Prostate gland (tissue), 2 donors: ENCODE measurements around the gene KDM4F.

Experiments
- POLR2A ChIP-seq: fragments of 450-650 bp; IDR thresholded peaks from one replicate; pipeline ENCODE4 v1.6.1; 2016; ENCODE audit warnings: antibody characterized with exemption, mild to moderate bottlenecking
- POLR2AphosphoS5 ChIP-seq: sonication (generic); formaldehyde crosslinking; IDR thresholded peaks from one replicate; pipeline ENCODE4 v1.6.1; 2017; ENCODE audit warnings: antibody characterized with exemption
- TF ChIP-seq, protein P1 (sequence below), 4 experiments: fragments of 200-600 bp in 2 of 4; fragments of 450-650 bp in 2 of 4; sonication (generic) in 2 of 4; IDR thresholded peaks; 1 replicate in 3 of 4; 2 replicates in 1 of 4; pipeline ENCODE4 v1.5.1; 2016 to 2019; ENCODE audit warnings: antibody characterized with exemption in 4 of 4, mild to moderate bottlenecking in 2 of 4, moderate library complexity in 2 of 4

DNA sequence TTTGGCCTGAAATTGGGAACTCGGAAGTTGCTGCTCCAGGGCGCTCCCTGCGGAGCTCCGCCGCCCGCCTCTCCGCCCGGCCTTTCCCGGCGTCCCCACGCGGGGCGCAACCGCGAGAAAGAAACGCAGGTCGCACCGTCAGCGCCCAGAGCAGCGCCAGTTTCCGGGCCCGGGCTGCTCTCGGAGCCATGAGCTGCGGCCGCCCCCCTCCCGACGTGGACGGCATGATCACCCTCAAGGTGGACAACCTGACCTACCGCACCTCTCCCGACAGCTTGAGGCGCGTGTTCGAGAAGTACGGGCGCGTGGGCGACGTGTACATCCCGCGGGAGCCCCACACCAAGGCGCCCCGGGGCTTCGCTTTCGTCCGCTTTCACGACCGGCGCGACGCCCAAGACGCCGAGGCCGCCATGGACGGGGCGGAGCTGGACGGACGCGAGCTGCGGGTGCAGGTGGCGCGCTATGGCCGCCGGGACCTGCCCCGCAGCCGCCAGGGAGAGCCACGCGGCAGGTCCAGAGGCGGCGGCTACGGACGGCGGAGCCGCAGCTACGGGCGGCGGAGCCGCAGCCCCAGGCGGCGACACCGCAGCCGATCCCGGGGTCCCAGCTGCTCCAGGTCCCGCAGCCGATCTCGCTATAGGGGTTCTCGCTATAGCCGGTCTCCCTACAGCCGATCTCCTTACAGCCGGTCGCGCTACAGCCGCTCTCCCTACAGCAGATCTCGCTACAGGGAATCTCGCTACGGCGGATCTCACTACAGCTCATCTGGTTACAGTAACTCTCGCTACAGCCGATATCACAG lies 18.0 kb downstream of the KDM4F start:
- TF ChIP-seq, protein P1, sequence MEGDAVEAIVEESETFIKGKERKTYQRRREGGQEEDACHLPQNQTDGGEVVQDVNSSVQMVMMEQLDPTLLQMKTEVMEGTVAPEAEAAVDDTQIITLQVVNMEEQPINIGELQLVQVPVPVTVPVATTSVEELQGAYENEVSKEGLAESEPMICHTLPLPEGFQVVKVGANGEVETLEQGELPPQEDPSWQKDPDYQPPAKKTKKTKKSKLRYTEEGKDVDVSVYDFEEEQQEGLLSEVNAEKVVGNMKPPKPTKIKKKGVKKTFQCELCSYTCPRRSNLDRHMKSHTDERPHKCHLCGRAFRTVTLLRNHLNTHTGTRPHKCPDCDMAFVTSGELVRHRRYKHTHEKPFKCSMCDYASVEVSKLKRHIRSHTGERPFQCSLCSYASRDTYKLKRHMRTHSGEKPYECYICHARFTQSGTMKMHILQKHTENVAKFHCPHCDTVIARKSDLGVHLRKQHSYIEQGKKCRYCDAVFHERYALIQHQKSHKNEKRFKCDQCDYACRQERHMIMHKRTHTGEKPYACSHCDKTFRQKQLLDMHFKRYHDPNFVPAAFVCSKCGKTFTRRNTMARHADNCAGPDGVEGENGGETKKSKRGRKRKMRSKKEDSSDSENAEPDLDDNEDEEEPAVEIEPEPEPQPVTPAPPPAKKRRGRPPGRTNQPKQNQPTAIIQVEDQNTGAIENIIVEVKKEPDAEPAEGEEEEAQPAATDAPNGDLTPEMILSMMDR (IDR thresholded peaks at IDR 0.05) = peak in 3 of 4 experiments; percentile 19 to 67 (median 58)
- peak; percentile 48 for TF ChIP-seq POLR2A
- TF ChIP-seq POLR2AphosphoS5 = no peak
